ENCODE results near the gene GRIN1.

DNA sequence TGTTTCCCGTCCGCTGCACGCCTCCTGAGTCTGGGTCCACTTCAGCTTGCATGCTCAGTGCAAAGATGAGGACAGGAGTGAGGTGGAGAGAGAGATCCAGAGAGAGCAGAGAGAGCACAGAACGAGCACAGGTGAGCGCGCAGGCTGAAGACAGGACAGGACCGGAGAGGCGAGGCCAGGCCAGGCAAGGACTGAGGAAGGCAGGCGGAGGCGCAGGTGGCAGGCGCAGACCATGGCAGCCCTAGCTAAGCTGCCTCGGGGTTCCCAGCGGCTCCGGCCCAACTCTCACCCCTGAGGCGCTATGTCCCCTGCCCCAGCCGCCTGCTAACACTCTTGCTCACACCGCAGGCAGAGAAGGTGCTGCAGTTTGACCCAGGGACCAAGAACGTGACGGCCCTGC, 9.7 kb downstream of the GRIN1 start:
- TF ChIP-seq, protein P1, sequence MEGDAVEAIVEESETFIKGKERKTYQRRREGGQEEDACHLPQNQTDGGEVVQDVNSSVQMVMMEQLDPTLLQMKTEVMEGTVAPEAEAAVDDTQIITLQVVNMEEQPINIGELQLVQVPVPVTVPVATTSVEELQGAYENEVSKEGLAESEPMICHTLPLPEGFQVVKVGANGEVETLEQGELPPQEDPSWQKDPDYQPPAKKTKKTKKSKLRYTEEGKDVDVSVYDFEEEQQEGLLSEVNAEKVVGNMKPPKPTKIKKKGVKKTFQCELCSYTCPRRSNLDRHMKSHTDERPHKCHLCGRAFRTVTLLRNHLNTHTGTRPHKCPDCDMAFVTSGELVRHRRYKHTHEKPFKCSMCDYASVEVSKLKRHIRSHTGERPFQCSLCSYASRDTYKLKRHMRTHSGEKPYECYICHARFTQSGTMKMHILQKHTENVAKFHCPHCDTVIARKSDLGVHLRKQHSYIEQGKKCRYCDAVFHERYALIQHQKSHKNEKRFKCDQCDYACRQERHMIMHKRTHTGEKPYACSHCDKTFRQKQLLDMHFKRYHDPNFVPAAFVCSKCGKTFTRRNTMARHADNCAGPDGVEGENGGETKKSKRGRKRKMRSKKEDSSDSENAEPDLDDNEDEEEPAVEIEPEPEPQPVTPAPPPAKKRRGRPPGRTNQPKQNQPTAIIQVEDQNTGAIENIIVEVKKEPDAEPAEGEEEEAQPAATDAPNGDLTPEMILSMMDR (IDR thresholded peaks at IDR 0.05; ENCODE audit: insufficient read depth, low read length, poor library complexity, severe bottlenecking), result no peak
- no peak for TF ChIP-seq EZH2phosphoT487 (conservative IDR thresholded peaks at IDR 0.05; ENCODE audit: low read length)

Measured in SU-DHL-6 (cell line).